HG03095 (cell line): ENCODE results near the gene PRSS35.
"Not testable (repeated sequence)": the region's sequence is repeated elsewhere in the genome, so short reads cannot be mapped to it uniquely, and the experiment has no call there.

Experiments used
- ATAC-seq: cut with Tn5 transposase; IDR thresholded peaks from one replicate; pipeline ENCODE4 v1.9.1; 2021; ENCODE audit warnings: moderate library complexity; ENCODE audit not compliant: unreplicated experiment

PRSS35 gene

DNA sequence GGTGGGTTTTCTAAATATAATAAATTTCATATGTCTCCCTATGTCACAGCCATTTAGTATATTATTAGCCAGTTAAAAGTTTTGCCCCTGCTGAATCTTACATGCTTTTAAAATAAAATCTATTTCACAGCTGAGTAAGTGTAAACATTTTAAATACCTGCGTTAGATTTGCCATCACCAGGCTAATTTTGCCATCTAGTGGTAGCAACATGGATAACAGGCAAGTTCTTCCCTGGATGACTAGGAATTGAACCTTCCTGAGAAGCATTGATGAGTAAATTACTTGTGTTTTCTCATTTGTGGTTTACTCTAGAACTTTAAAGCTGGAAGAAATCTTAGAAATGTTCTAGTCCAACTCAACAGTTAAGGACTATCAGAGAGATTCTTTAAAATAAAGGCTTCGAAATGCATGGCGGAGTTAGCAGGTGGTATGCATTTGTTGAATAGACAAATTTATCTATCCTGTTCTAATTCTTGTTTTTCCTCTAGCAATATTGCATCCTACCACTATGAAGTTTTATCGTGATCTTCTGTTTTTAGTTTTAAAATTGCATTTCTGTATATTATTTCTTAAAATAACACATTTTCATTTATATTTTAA, 2.6 kb downstream of the PRSS35 start:
- no peak for ATAC-seq

DNA sequence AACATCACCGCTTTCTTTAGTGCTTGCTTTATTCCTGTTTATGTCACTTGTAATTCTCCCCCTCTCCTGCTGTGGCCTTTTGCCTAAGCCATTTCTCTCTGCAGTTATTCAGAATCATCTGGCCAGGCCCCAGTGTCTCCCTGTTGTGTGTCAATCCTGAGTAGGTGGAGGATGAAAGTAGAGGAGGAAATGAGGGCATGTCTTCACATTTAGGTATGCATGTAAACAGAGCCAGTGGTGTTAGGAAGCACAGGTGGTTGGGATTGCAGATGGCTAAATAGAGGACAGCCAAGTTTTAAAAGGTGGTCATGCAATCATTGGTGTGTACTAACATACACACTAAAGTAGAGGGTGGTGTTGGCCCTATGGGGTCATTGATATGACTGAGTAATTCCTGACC, 5.2 kb downstream of the PRSS35 start:
- ATAC-seq: no peak

- ATAC-seq: no peak
These were observed 6.6 kb downstream of the PRSS35 start for GRCh38 chr6:83518816-83519480.

DNA sequence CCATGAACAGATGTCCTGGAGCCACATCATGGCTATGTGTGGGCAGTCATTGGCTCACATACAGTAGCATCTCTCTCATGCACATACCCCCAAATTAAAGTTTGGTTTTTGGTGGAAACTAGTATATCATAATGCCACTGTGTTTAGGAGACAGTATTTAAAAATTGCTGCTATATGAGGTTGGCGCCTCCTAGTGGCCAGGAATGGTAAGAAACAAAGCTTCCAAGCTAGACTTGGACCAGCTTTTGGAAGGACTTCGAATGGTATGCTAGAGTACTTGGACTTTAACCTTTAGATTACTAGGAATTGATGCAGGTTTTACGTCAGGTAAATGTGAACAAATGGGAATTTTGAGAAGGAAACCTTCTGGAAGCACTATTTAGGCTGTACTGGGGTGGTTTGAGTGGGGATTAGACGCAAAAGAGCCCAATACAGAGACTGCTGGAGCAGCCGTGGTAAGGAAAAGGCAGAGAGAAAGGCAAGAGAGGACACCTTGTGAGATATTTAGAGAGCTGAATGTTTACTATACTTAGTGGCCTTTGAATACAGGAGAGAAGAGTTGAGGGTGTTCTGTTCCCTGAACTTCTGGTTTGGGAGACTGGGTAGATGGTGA, 23.8 kb downstream of the PRSS35 start:
- ATAC-seq: no peak

GRCh38 chr6:83536647-83537589, 24.6 kb downstream of the PRSS35 start:
- ATAC-seq: no peak

GRCh38 chr6:83539678-83540077, 27.3 kb downstream of the PRSS35 start:
- no peak for ATAC-seq

- no peak for ATAC-seq
These were observed 34.3 kb downstream of the PRSS35 start for GRCh38 chr6:83546636-83547035.

DNA sequence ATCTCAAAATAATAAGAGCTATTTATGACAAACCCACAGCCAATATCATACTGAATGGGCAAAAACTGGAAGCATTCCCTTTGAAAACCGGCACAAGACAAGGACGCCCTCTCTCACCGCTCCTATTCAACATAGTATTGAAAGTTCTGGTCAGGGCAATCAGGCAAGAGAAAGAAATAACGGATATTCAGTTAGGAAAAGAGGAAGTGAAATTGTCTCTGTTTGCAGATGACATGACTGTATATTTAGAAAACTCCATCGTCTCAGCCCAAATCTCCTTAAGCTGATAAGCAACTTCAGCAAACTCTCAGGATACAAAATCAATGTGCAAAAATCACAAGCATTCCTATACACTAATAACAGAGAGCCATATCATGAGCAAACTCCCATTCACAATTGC, 38.1 kb downstream of the PRSS35 start:
- not testable (repeated sequence) for ATAC-seq

GRCh38 chr6:83551748-83552147, 39.4 kb downstream of the PRSS35 start:
- ATAC-seq: not testable (repeated sequence)

GRCh38 chr6:83556871-83557270, 44.5 kb downstream of the PRSS35 start:
- no peak for ATAC-seq

GRCh38 chr6:83558975-83559374, 46.6 kb downstream of the PRSS35 start:
- no peak for ATAC-seq

- ATAC-seq: not testable (repeated sequence)
These were observed 59.4 kb downstream of the PRSS35 start for GRCh38 chr6:83571663-83572185.

- no peak for ATAC-seq
These were observed 62.4 kb downstream of the PRSS35 start for GRCh38 chr6:83574783-83575182.
